NCI-H82 (cell line): ENCODE measurements around the gene DCTN5.
"Not testable (repeated sequence)": the region's sequence is repeated elsewhere in the genome, so short reads cannot be mapped to it uniquely, and the experiment has no call there.

Experiments
- DNase-seq: peaks from one replicate; lab custom pipeline; 2025; lab: John Stamatoyannopoulos, UW

The DCTN5 gene

GRCh38 chr16:23694265-23694643, 53.0 kb downstream of the DCTN5 start:
- no peak for DNase-seq

GRCh38 chr16:23694644-23695373, 53.5 kb downstream of the DCTN5 start:
- peak; percentile 47 for DNase-seq

GRCh38 chr16:23695756-23696155, 54.5 kb downstream of the DCTN5 start:
- no peak for DNase-seq

- no peak for DNase-seq
These were observed 57.8 kb downstream of the DCTN5 start for GRCh38 chr16:23699100-23699499.

GRCh38 chr16:23700093-23700492, 58.8 kb downstream of the DCTN5 start:
- no peak for DNase-seq

GRCh38 chr16:23700509-23700908, 59.2 kb downstream of the DCTN5 start:
- peak; percentile 42 for DNase-seq

GRCh38 chr16:23701045-23701444, 59.8 kb downstream of the DCTN5 start:
- no peak for DNase-seq

- DNase-seq, result no peak
These were observed 61.7 kb downstream of the DCTN5 start for GRCh38 chr16:23702951-23703350.

- DNase-seq, result no peak
These were observed 63.7 kb downstream of the DCTN5 start for GRCh38 chr16:23704772-23705516.

GRCh38 chr16:23705517-23705902, 64.2 kb downstream of the DCTN5 start:
- DNase-seq, result no peak

- no peak for DNase-seq
These were observed 65.2 kb downstream of the DCTN5 start for GRCh38 chr16:23706439-23706838.

- DNase-seq, result no peak
These were observed 68.3 kb downstream of the DCTN5 start for GRCh38 chr16:23709536-23709935.

GRCh38 chr16:23710008-23710407, 68.7 kb downstream of the DCTN5 start:
- DNase-seq, result no peak

- DNase-seq, result no peak
These were observed 69.2 kb downstream of the DCTN5 start for GRCh38 chr16:23710504-23710903.

- no peak for DNase-seq
These were observed 70.5 kb downstream of the DCTN5 start for GRCh38 chr16:23711785-23712184.

GRCh38 chr16:23712976-23713375, 71.7 kb downstream of the DCTN5 start, which contains the start of gene ERN2:
ERN2 (minus strand) TSS chr16:23713222; CDS start chr16:23713187, 35 bp downstream.
- DNase-seq, result no peak

GRCh38 chr16:23716484-23716883, 75.2 kb downstream of the DCTN5 start:
- no peak for DNase-seq

GRCh38 chr16:23722613-23723240, 81.5 kb downstream of the DCTN5 start:
- not testable (repeated sequence) for DNase-seq

GRCh38 chr16:23724096-23724784, 83.0 kb downstream of the DCTN5 start:
- DNase-seq, result no peak

- DNase-seq, result no peak
These were observed 83.5 kb downstream of the DCTN5 start for GRCh38 chr16:23724785-23725131.

GRCh38 chr16:23726710-23727109, 85.4 kb downstream of the DCTN5 start:
- no peak for DNase-seq
